Stomach (tissue), 4 donors: Measurements from ENCODE around the gene GDPD3.

Source experiments
- POLR2A ChIP-seq, 4 donors: fragments of 450-650 bp; IDR thresholded peaks; one replicate each; pipeline ENCODE4 v1.6.1; 2016; ENCODE audit warnings: antibody characterized with exemption in 4 of 4, control low read depth in 2 of 4, mild to moderate bottlenecking in 1 of 4, moderate library complexity in 1 of 4
- POLR2AphosphoS5 ChIP-seq, 3 donors: sonication (generic); formaldehyde crosslinking; IDR thresholded peaks; one replicate each; pipeline ENCODE4 v1.6.1; 2016; ENCODE audit warnings: antibody characterized with exemption in 3 of 3
- TF ChIP-seq, protein P1 (sequence below), 7 experiments: fragments of 450-650 bp in 4 of 7; fragments of 200-600 bp in 3 of 7; sonication (generic) in 3 of 7; IDR thresholded peaks; one replicate each; pipeline ENCODE4 v1.5.1; 2016 to 2019; ENCODE audit warnings: antibody characterized with exemption in 7 of 7, control low read depth in 2 of 7, mild to moderate bottlenecking in 1 of 7

GRCh38 chr16:30065102-30065942, 48.0 kb downstream of the GDPD3 start, which contains the start of gene ALDOA:
- TF ChIP-seq, protein P1, sequence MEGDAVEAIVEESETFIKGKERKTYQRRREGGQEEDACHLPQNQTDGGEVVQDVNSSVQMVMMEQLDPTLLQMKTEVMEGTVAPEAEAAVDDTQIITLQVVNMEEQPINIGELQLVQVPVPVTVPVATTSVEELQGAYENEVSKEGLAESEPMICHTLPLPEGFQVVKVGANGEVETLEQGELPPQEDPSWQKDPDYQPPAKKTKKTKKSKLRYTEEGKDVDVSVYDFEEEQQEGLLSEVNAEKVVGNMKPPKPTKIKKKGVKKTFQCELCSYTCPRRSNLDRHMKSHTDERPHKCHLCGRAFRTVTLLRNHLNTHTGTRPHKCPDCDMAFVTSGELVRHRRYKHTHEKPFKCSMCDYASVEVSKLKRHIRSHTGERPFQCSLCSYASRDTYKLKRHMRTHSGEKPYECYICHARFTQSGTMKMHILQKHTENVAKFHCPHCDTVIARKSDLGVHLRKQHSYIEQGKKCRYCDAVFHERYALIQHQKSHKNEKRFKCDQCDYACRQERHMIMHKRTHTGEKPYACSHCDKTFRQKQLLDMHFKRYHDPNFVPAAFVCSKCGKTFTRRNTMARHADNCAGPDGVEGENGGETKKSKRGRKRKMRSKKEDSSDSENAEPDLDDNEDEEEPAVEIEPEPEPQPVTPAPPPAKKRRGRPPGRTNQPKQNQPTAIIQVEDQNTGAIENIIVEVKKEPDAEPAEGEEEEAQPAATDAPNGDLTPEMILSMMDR (IDR thresholded peaks at IDR 0.05): peak in 2 of 7 experiments; percentile 5 to 10
- TF ChIP-seq POLR2AphosphoS5 (IDR thresholded peaks at IDR 0.05) (peak; percentile 86 to 98 (median 98)), POLR2A (IDR thresholded peaks at IDR 0.05) (peak in 2 of 4 donors; percentile 90 to 98)
